ENCODE data around the gene SULT1E1.

DNA sequence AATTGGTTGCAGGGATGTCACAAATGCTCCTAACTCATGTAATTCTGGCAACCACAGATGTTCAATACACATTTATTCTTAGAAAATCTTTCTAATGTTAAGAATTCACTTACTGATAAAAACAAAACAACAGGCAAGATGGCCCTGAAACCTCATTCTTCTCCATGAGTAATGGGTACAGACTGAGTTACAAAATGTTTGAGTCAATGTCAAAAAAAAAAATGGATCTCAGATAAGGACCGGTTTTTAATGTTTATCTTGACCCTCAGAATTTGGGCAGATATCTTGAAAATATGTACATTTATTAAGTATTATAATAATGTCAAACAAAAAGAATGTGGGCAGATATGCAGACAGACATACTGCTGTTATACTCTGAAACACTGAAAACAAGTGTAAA, 1.8 kb upstream of the SULT1E1 start:
- TF ChIP-seq EZH2 (IDR thresholded peaks at IDR 0.05) (no peak), POLR2AphosphoS5 (IDR thresholded peaks at IDR 0.05; ENCODE audit: borderline replicate concordance, low read depth, low read length) (no peak), FOXP2 (optimal IDR thresholded peaks at IDR 0.05; ENCODE audit: control extremely low read depth, extremely low read length, insufficient read depth) (no peak)

Measured in SK-N-MC (cell line).